ENCODE measurements around the gene SVOP.
A peak's percentile ranks its signal among the peaks of the same experiment; 100 is the strongest.
"Not testable (repeated sequence)": the region's sequence is repeated elsewhere in the genome, so short reads cannot be mapped to it uniquely, and the experiment has no call there.

The SVOP gene

GRCh38 chr12:109058773-109059172 lies 37.9 kb upstream of the SVOP start:
- H3K9me3 ChIP-seq: no peaks in the 10 kb centered on the region
- TF ChIP-seq, protein P1, sequence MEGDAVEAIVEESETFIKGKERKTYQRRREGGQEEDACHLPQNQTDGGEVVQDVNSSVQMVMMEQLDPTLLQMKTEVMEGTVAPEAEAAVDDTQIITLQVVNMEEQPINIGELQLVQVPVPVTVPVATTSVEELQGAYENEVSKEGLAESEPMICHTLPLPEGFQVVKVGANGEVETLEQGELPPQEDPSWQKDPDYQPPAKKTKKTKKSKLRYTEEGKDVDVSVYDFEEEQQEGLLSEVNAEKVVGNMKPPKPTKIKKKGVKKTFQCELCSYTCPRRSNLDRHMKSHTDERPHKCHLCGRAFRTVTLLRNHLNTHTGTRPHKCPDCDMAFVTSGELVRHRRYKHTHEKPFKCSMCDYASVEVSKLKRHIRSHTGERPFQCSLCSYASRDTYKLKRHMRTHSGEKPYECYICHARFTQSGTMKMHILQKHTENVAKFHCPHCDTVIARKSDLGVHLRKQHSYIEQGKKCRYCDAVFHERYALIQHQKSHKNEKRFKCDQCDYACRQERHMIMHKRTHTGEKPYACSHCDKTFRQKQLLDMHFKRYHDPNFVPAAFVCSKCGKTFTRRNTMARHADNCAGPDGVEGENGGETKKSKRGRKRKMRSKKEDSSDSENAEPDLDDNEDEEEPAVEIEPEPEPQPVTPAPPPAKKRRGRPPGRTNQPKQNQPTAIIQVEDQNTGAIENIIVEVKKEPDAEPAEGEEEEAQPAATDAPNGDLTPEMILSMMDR (IDR thresholded peaks at IDR 0.05): no peak

DNA sequence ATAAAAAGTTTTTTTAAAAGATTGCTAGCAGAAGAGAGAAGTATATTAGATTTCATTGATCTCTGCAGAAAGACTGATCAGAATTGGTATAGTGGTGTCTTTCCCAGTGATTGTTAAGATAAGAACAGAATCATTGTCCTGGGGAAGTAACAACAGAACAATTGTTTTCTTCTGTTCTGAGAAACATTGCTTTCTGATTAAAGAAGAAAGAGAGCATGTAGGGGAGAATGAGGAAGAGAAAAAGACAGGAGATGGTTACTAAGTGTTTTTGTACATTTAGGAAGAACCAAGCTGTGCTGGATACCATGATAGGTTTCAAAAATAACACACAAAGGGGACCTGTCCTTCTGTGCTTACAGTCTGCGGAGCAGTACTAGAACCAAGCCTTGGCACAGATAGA lies 36.5 kb upstream of the SVOP start:
- TF ChIP-seq, protein P1 (IDR thresholded peaks at IDR 0.05): no peak
- H3K27me3 ChIP-seq: no peaks in the 10 kb centered on the region
- H3K36me3 ChIP-seq: peaks cover 11% of the 10 kb centered on the region
- H3K9me3 ChIP-seq: no peaks in the 10 kb centered on the region
- H3K27ac ChIP-seq: no peak overlapping the region
- H3K4me3 ChIP-seq (ENCODE audit: low read depth in 1 of 2, low read length in 1 of 2): no peak overlapping the region
- peaks cover 14% of the 10 kb centered on the region in 2 experiments for H3K4me1 ChIP-seq (ENCODE audit: control insufficient read depth in 1 of 2, insufficient read depth in 1 of 2, low read depth in 1 of 2, low read length in 1 of 2)

More at GRCh38 chr12:109058773-109059172, 37.9 kb upstream of the SVOP start:
- H3K36me3 ChIP-seq: peaks cover 11% of the 10 kb centered on the region
- H3K27me3 ChIP-seq: no peaks in the 10 kb centered on the region
- no peak overlapping the region for H3K27ac ChIP-seq
- H3K4me1 ChIP-seq (ENCODE audit: control insufficient read depth in 1 of 2, insufficient read depth in 1 of 2, low read depth in 1 of 2, low read length in 1 of 2): peaks cover 3 to 4% of the 10 kb centered on the region in 2 experiments
- H3K4me3 ChIP-seq (ENCODE audit: low read depth in 1 of 2, low read length in 1 of 2): no peak overlapping the region

- Histone ChIP-seq H3K9me3 (no peaks in the 10 kb centered on the region), H3K4me1 (ENCODE audit: control insufficient read depth in 1 of 2, insufficient read depth in 1 of 2, low read depth in 1 of 2, low read length in 1 of 2) (peaks cover 17% of the 10 kb centered on the region in 2 experiments), H3K36me3 (peaks cover 11% of the 10 kb centered on the region), H3K4me3 (ENCODE audit: low read depth in 1 of 2, low read length in 1 of 2) (no peak overlapping the region), H3K27me3 (no peaks in the 10 kb centered on the region), H3K27ac (no peak overlapping the region)
- TF ChIP-seq, protein P1 (IDR thresholded peaks at IDR 0.05): no peak
These were observed 36.0 kb upstream of the SVOP start for GRCh38 chr12:109056891-109057290.

GRCh38 chr12:109054520-109054919 lies 33.7 kb upstream of the SVOP start:
- Histone ChIP-seq H3K4me1 (ENCODE audit: control insufficient read depth in 1 of 2, insufficient read depth in 1 of 2, low read depth in 1 of 2, low read length in 1 of 2) (peaks cover 17 to 19% of the 10 kb centered on the region in 2 experiments), H3K27ac (no peak overlapping the region), H3K36me3 (peaks cover 11% of the 10 kb centered on the region), H3K27me3 (no peaks in the 10 kb centered on the region), H3K9me3 (no peaks in the 10 kb centered on the region), H3K4me3 (ENCODE audit: low read depth in 1 of 2, low read length in 1 of 2) (no peak overlapping the region)
- TF ChIP-seq, protein P1 (IDR thresholded peaks at IDR 0.05): no peak

GRCh38 chr12:109054124-109054513 lies 33.3 kb upstream of the SVOP start:
- H3K27me3 ChIP-seq, H3K9me3 ChIP-seq, H3K36me3 ChIP-seq: not testable (repeated sequence)
- Histone ChIP-seq H3K4me1 (ENCODE audit: control insufficient read depth in 1 of 2, insufficient read depth in 1 of 2, low read depth in 1 of 2, low read length in 1 of 2) (peaks cover 17 to 19% of the 10 kb centered on the region in 2 experiments), H3K4me3 (ENCODE audit: low read depth in 1 of 2, low read length in 1 of 2) (peak overlapping the region in 1 of 2 experiments; percentile 78), H3K27ac (peak overlapping the region; percentile 77)

DNA sequence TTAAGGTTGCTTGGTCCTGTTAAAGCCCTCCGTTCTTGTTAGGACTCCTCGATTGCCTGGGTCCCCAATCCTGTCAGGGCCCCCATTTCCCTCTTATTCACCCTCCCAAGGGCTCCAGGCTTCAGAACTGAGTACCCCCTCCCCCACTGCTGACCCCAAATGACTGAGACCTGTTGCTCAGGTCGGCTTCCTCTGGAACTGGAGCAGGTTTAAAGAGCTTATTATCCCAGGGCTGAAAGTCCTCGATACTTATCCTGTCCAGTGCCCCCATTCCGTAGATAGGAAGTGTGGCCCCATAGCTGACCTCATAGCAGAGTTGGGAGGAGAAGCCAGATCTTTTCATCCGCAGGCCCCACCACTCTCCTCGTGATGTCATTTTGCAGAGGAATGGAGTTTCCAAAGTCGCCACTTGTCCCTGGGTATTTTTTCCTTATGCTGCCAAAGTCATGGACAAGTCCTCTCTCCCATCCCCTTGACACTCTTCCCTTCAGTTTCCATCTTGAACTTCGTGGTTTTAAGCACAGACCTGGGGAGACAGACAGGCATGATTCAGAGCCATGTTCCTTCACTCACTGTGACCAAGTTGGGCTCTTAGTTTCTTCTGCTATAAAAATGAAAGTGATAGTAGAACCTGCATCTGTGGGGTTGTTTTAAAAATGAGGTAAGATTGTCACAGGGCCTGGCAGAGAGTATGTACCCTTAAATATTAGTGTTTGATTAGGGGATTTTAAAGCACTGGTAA lies 32.7 kb upstream of the SVOP start:
- Histone ChIP-seq H3K4me1 (ENCODE audit: control insufficient read depth in 1 of 2, insufficient read depth in 1 of 2, low read depth in 1 of 2, low read length in 1 of 2) (peaks cover 17 to 19% of the 10 kb centered on the region in 2 experiments), H3K27ac (peak overlapping the region; percentile 77), H3K9me3 (no peaks in the 10 kb centered on the region), H3K36me3 (peaks cover 9% of the 10 kb centered on the region), H3K27me3 (no peaks in the 10 kb centered on the region), H3K4me3 (ENCODE audit: low read depth in 1 of 2, low read length in 1 of 2) (peak overlapping the region; percentile 78 to 80)
- TF ChIP-seq, protein P1 (IDR thresholded peaks at IDR 0.05): no peak
